HG03457 (cell line): ENCODE measurements around the gene ACOT8.
"Not testable (repeated sequence)": the region's sequence is repeated elsewhere in the genome, so short reads cannot be mapped to it uniquely, and the experiment has no call there.

Experiments
- ATAC-seq: cut with Tn5 transposase; IDR thresholded peaks from one replicate; pipeline ENCODE4 v1.9.1; 2021; ENCODE audit warnings: moderate number of reproducible peaks; ENCODE audit not compliant: unreplicated experiment

ACOT8 gene

DNA sequence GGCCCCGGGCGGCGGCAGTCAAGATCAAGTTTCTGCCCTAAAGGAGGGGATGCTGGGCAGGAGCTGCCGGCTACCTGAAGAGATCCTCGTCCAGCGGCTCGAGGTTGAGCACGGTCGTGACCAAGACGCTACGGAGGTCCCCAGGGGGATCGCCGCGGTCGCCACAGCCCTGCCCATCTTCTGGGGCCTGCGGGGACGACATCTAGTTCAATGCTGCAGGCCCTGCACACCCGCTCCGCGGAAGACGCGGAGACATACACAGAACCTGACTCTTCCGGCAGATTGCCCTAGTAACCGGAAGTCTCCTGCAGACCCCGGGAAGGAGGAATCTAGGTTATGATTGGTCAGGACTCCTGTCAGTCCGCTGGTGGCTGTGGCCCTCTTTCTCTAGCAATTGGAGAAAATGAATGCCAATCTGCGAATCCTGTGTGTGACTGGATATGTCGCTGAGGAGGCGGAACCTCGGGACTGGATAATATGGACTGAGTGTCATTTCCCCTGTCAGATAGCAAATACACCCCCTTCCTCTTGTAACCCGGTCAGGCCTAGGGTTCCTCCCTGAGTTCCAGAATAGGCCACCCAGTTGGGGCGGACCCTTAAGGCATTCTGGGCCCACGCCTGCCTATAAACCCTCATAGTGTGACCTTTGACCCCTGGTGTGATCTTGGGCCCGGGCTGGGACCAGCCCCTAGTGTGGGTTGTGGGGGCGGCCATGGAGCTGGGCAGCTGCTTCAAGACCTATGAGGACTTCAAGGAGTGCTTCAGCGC lies at the start of gene ACOT8, which contains the start of gene ZSWIM3:
TSS of gene ACOT8 (minus strand) at position 279 of the 768 bp plus-strand sequence. CDS start at position 202, 77 bp downstream.
TSS of gene ZSWIM3 (plus strand) at position 501 of the 768 bp plus-strand sequence. CDS start at position 713, 212 bp downstream.
- peak; percentile 83 for ATAC-seq

DNA sequence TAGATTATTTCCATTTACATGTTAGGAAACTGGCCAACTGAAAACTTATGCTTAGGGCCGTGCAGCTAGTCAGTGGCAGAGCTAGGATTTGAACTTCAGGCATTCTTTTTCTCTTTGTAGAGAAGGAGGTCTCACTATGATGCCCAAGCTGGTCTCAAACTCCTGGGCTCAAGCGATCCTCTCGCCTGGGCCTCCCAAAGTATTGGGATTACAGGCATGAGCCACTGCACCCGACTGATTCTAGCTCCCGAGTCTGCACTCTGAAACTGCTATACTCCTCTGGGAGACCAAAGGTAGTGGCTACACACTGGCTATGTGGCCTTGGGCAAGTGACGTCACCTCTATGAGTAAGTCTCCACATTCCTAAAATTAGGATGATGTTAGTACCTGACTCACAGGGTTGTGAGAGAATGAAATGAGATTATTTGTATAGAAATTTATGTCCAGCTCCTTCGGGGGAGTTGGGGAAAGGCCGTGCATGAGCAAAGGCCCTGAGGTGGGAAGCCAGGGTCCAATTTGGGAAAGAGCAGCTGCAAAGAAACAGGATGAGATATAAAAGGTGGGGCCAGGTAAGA lies 48.4 kb upstream of the ACOT8 start:
- no peak for ATAC-seq

DNA sequence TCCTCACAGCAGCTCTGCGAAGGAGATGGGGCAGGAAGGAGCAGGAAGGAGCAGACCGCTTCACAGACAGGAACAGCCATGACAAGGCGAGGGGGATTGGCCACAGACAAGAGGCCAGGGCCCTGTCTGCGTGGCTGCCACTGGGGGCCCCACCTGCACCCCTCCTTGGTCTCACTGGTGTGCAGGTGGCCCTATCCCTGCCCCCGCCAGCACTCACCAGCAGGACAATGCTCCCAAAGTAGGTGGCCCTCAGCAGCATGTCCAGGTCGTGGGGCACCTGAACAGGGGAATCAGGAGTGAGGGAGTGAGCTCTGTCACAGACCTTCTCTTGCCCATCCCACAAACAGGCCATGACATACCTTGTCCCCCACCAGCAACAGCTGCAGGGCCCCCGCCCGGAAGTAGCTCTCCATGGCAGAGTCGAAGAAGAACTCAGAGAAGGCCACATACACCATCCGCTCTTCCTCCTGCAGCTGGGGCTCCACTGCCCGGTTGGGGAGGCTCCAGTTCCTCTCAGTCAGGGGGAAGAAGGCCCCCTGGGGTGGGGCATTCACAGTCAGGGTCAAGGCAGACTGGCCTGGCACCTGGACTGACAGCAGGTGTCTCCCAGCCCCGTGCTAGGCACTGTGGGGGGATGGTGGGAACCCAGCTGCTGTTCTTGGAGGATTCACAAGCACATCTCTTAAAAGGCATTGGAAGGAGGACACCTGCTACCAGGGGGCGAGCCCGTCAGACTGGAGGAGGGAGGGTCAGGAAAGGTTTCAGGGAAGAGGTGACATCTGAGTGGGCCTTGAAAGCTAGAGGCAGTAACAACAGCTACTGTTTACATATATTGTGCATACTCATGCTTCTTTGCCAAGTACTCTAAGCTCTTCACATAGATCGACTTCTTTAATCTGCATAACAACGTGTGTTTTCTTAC lies 47.7 kb upstream of the ACOT8 start:
- ATAC-seq: no peak

DNA sequence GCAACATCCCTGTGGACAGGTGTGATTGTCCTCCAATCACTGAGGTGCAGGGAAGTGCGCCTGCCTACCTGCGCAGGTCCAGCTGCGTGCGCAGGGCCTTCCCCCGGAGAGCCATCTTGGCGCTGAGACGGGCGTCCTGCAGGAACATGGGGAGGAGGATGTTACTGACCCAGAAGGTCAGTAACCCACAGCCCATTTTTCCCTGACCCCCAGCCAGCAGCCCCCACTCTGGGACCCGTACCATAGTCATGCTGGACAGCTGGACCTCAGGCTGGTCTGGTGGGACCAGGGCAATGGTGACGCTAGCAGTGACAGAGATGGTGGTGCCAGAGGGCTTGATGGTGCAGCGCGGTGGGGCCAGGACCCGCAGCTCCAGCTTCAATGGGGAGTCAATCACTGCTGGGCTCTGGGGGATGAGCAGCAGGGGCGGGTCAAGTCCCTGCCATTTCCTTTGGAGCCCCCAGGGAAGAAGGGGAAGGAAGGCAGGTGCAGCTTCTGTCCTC lies 45.1 kb upstream of the ACOT8 start:
- ATAC-seq: no peak

DNA sequence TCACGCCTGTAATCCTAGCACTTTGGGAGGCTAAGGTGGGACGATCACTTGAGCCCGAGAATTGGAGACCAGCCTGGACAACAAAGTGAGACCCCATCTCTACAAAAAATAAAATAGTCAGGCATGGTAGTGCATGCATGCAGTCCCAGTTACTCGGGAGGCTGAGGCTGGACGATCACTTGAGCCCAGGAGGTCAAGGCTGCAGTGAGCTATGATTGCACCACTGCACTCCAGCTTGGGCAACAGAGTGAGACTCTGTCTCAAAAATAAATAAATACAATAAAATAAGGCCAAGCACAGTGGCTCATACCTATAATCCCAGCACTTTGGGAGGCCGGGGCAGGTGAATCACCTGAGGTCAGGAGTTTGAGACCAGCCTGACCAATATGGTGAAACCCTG lies 44.1 kb upstream of the ACOT8 start:
- not testable (repeated sequence) for ATAC-seq

DNA sequence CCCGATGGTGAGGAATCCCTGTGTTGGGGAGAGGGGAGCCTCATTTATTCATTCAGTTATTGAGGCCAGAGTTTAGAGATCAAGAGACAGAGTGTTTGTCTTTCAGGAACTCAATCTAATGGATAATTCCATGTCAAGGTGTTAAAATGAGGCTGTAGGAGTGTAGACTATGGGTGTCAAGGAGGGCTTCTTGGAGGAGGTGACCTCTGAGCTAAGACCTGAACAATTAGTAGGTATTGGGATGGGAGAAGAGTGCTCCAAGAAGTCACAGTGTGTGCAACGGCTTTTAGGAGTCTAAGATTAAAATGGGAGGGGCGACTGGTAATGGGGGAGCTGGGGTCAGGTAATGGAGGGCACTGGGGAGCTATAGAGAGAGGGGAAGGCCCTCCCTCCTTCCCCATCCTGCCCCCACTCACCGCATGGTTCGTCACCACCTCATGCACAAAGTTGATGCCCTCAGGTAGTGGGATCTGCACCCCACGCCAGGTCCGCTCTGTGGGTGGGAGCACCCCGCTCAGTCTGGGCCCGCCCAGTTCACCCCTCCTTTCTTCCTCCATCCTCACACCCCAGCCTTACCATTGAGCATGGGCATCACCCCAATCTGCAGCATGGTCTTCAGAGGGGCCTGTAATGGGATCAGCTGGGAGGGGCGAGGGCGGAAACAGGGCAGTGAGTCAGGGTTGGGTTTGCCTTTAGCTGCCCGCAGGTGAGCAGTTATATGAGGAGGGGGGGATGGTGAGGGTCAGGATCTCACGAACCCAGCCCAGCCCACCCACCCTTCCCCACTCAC lies 42.0 kb upstream of the ACOT8 start:
- ATAC-seq: no peak

DNA sequence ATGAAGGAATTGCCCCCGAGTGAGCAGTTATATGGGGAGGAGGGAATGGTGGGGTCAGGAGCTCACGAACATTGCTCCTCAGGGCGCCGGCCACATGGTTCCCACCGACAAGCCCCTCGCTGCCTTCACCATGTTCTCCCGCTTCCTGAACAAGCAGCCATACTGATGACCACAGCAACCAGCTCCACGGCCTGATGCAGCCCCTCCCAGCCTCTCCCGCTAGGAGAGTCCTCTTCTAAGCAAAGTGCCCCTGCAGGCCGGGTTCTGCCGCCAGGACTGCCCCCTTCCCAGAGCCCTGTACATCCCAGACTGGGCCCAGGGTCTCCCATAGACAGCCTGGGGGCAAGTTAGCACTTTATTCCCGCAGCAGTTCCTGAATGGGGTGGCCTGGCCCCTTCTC lies 41.1 kb upstream of the ACOT8 start:
- no peak for ATAC-seq

DNA sequence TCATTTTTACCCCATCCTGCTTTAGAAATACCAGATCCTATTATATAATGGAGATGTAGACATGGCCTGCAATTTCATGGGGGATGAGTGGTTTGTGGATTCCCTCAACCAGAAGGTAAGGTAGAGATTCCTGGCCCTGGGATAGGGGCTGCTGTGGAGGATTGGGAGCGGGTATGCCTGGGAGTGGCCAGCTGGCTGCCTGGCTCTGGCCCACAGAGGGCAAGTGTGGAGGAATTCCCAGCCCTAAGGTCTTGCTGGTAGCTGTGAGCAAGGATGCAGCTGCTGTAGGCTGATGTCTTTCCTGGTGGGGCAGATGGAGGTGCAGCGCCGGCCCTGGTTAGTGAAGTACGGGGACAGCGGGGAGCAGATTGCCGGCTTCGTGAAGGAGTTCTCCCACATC lies 40.5 kb upstream of the ACOT8 start:
- no peak for ATAC-seq

DNA sequence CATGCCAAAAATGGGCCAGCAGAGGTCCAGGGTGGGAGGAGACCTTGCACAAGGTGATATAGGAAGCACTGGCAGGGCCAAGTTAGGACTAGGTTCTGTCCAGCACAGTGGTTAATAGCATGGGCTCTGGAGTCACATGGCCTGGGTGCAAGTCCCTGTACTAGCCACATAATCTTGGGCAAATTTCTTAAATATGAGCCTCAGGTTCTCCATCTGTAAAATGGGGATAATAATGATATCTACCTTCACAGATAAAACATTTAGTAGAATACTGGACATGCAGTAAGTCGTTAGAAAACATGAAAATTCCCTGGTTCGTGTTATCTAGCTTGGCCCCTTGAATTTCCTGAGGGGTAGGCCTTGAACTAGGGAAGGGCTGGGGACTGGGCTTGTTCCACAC lies 40.1 kb upstream of the ACOT8 start:
- no peak for ATAC-seq

DNA sequence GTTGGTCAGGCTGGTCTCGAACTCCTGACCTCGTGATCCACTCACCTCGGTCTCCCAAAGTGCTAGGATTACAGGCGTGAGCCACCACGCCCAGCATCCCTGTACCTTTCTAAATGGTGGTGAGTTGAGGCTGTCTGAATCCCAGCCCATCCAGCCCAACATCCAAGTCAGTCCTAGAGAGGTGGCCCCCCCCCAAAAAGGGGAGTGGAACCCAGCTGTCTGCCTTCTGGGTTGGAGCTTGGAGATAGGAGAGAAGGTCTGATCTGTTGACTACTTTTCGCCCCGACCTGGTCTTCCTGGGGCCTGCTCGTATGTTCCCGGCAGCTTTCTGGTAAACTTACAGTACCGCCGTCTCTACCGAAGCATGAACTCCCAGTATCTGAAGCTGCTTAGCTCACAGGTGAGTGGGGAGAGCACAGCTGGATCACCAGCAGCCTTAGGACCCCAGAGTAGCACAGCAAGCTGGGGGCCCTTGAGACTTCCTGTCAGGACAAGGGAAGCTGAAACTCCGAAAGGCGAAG lies 39.5 kb upstream of the ACOT8 start:
- no peak for ATAC-seq

DNA sequence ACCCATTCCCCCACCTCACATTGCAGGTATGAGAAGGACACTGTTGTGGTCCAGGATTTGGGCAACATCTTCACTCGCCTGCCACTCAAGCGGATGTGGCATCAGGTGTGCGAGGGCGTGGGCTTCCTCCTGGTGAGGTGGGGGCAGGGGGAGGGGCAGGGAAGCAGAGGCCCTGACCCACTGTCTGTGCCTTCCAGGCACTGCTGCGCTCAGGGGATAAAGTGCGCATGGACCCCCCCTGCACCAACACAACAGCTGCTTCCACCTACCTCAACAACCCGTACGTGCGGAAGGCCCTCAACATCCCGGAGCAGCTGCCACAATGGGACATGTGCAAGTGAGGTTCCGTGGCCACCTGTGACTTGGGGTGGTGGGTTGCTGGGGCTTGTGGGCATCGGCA lies 37.6 kb upstream of the ACOT8 start:
- ATAC-seq: no peak

DNA sequence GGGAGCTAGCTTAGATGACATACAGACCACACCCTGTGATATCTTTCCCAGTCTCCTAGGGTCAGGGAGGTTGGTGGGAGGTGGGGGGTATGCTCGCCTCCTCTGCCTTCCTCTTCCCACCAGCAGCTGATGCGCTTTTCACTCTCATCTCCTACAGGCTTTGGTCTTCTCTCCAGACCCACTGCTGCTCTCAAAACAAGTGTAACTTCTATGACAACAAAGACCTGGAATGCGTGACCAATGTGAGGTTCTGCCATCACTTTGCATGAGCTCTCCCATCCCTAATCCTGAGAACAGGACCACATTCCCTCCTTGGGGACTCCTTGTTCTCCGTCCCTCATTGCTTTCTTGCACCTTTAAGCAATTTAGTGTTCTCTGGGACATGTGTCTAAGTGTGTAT lies 36.6 kb upstream of the ACOT8 start:
- ATAC-seq: no peak

DNA sequence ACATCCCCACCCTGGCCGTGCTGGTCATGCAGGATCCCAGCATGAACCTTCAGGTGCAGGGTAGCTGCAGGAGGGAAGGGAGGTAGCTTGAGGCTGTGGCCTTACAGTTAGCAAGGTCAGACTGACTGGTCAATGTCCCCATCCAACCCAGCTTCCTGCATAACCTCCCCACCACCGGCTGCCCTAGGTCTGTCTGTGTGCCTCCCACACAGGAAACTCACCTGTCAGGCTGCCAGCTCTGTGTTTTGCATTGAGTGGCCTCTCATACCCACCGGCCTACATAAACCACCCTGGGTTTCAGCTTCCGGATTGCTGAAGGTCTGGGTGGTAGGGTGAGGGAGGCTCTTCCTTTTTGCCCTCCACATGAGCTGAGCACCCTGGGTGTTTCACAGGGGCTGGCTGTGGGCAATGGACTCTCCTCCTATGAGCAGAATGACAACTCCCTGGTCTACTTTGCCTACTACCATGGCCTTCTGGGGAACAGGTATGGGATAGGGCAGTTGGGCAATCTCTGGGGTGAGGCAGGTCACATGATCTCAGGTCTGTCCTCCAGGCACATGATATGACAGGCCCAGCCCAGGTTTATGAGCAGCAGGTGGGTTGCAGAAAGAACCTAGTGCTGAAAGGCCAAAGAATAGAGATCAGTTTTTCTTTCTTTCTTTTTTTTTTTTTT lies 35.8 kb upstream of the ACOT8 start:
- ATAC-seq: no peak

DNA sequence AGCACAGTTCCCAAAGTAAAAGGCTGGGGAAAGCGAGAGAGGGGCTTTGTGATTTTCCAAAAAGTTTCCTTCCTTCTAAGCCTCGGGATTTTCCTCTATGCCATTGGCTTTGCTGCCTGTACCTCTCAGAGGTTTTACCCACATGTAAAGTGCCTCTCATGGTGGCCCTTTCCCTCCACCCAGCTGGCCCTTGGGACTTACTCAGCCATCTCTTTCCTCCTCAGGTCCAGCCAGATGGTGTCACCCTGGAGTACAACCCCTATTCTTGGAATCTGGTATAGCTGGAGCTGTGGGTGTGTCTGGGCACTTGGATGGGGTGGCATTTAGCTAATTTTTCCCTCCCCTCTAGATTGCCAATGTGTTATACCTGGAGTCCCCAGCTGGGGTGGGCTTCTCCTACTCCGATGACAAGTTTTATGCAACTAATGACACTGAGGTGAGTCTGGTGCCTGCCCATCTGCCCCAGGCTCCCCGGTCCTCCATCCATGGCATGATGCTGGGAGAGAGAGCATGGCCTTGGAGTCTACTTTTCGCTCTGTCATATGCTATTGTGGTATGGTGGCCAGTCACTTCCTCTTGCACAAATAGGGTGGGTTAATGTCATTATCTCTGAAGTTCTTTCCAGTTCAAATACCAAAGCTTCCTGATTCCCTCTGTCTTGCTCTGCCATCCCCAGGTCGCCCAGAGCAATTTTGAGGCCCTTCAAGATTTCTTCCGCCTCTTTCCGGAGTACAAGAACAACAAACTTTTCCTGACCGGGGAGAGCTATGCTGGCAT lies 35.0 kb upstream of the ACOT8 start:
- no peak for ATAC-seq

DNA sequence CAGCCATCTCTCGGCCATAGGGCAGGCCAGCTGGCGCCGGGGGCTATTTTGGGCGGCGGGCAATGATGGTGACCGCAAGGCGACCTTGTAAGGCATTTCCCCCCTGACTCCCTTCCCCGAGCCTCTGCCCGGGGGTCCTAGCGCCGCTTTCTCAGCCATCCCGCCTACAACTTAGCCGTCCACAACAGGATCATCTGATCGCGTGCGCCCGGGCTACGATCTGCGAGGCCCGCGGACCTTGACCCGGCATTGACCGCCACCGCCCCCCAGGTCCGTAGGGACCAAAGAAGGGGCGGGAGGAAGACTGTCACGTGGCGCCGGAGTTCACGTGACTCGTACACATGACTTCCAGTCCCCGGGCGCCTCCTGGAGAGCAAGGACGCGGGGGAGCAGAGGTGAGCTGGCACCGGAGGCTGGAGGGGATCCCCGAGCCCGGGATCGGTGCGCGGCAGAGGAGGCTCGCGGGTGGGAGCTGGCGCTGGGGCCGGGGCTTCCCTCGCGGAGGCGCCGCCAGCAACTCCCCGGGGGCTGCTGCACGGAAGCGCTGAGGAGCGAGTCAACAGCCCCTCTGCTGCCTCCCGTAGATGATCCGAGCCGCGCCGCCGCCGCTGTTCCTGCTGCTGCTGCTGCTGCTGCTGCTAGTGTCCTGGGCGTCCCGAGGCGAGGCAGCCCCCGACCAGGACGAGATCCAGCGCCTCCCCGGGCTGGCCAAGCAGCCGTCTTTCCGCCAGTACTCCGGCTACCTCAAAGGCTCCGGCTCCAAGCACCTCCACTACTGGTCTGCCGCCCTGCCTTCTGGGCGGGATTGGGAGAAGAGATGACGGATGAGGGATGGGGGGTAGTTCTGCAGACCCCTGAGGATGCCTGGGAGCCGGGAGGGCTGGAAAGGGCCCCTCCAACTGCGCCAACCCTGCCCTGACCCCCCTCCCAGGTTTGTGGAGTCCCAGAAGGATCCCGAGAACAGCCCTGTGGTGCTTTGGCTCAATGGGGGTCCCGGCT lies 34.1 kb upstream of the ACOT8 start, which contains the start of the genes CTSA and NEURL2:
TSS of gene CTSA (plus strand) at position 351 of the 999 bp plus-strand sequence. CDS start at position 585, 234 bp downstream.
TSS of gene NEURL2 (minus strand) at position 224 of the 999 bp plus-strand sequence. CDS start at position 7, 217 bp downstream.
- ATAC-seq: peak; percentile 47

DNA sequence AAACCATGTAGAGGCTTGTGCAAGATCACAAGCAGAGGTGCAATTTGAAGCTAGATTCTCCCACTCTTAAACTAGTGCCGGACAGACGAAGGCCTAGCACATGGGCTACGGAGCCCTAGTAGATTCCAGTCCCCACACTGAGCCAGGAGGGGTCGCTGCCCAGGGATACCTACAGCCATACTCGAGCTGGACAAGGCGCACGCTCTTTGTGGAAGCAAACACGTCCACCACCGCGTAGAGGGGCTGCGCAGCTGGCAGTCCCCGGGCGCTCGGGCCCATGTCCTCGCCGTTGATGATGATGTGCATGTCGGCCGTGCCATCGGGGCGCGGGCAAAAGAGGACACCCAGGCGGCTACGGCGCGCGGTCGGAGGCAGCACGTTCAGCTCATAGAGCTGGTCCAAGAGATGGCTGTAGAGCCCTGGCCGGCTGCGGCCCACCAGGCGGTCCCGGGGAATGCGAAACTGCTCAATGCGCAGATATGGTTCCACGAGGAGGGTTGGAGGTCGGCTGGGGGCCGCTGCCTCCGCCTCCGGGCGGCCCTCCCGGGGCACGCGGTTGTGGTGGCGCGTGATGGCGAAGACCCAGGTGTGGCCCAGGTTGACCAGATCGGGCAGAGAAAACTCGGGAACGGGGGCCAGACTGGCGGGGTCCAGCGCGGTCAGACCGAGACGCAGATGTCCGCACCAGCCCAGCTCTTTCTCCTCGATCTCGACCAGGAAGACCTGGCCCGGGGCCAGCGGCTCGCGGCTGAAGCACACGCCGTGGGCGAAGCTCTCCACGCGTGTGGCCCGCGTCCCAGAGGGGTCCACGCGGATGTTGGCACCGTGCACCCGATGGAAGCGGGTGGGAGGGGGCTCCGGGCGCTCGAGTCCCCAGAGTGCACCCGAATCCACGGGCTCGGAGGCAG lies 33.1 kb upstream of the ACOT8 start:
- peak; percentile 20 for ATAC-seq
